Thyroid gland (tissue), 4 donors: Measurements from ENCODE around the gene IFNGR2.

Experiments
- POLR2A ChIP-seq, 2 donors: fragments of 450-650 bp; IDR thresholded peaks; one replicate each; pipeline ENCODE4 v1.6.1; 2017; ENCODE audit warnings: antibody characterized with exemption in 2 of 2, mild to moderate bottlenecking in 2 of 2, moderate library complexity in 1 of 2
- TF ChIP-seq, protein P1 (sequence below), 6 experiments: fragments of 200-600 bp in 3 of 6; fragments of 450-650 bp in 3 of 6; sonication (generic) in 3 of 6; IDR thresholded peaks; one replicate each; pipeline ENCODE4 v1.5.1; 2016 to 2019; ENCODE audit warnings: antibody characterized with exemption in 6 of 6, mild to moderate bottlenecking in 2 of 6, inconsistent platforms in 1 of 6, moderate library complexity in 1 of 6

DNA sequence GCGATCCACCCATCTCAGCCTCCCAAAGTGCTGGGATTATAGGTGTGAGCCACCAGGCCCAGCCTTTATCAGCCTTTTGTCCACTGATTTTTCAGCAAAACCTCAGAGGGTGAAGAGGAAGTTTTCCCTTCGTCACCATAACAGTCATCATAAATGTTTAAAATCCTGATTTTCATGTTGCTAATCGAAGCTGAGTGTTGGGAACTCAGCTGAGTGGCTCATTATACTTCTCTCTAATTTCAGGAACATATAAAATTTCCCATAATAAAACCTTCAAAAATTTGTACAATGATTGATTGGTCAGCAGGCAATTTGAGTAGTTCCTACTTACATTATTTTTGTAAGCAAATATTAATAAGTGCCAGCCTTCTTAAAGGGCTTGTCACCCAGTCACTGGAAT is 31.8 kb upstream of the IFNGR2 start:
- TF ChIP-seq, protein P1, sequence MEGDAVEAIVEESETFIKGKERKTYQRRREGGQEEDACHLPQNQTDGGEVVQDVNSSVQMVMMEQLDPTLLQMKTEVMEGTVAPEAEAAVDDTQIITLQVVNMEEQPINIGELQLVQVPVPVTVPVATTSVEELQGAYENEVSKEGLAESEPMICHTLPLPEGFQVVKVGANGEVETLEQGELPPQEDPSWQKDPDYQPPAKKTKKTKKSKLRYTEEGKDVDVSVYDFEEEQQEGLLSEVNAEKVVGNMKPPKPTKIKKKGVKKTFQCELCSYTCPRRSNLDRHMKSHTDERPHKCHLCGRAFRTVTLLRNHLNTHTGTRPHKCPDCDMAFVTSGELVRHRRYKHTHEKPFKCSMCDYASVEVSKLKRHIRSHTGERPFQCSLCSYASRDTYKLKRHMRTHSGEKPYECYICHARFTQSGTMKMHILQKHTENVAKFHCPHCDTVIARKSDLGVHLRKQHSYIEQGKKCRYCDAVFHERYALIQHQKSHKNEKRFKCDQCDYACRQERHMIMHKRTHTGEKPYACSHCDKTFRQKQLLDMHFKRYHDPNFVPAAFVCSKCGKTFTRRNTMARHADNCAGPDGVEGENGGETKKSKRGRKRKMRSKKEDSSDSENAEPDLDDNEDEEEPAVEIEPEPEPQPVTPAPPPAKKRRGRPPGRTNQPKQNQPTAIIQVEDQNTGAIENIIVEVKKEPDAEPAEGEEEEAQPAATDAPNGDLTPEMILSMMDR (IDR thresholded peaks at IDR 0.05): no peak
- no peak for TF ChIP-seq POLR2A (IDR thresholded peaks at IDR 0.05)
